ENCODE results near the gene MEIOC.
"Not testable (repeated sequence)": the region's sequence is repeated elsewhere in the genome, so short reads cannot be mapped to it uniquely, and the experiment has no call there.

Gene MEIOC

GRCh38 chr17:44633998-44634397, 22.3 kb upstream of the MEIOC start:
- no peak overlapping the region for H3K4me3 ChIP-seq (replicated peaks; ENCODE audit: low read depth, low read length)
- DNase-seq (ENCODE audit: low read depth) = no peak
- no peak for TF ChIP-seq CTCF (IDR thresholded peaks at IDR 0.05; ENCODE audit: low read length, missing control alignments)

- H3K4me3 ChIP-seq (replicated peaks; ENCODE audit: low read depth, low read length); DNase-seq (ENCODE audit: low read depth): not testable (repeated sequence)
These were observed 21.9 kb upstream of the MEIOC start for GRCh38 chr17:44634401-44634800.

- H3K4me3 ChIP-seq (replicated peaks; ENCODE audit: low read depth, low read length) = no peak overlapping the region
- peak; percentile 45 for TF ChIP-seq CTCF (IDR thresholded peaks at IDR 0.05; ENCODE audit: low read length, missing control alignments)
- DNase-seq (ENCODE audit: low read depth) = peak; percentile 81
These were observed 19.7 kb upstream of the MEIOC start for GRCh38 chr17:44636562-44636961.

- H3K4me3 ChIP-seq (replicated peaks; ENCODE audit: low read depth, low read length) = no peak overlapping the region
- DNase-seq (ENCODE audit: low read depth) = no peak
- no peak for TF ChIP-seq CTCF (IDR thresholded peaks at IDR 0.05; ENCODE audit: low read length, missing control alignments)
These were observed 19.2 kb upstream of the MEIOC start for GRCh38 chr17:44637066-44637465.

- DNase-seq (ENCODE audit: low read depth) = no peak
- TF ChIP-seq CTCF (IDR thresholded peaks at IDR 0.05; ENCODE audit: low read length, missing control alignments) = no peak
- H3K4me3 ChIP-seq (replicated peaks; ENCODE audit: low read depth, low read length) = no peak overlapping the region
These were observed 13.4 kb upstream of the MEIOC start for GRCh38 chr17:44642834-44643233.

GRCh38 chr17:44645341-44645740, 10.9 kb upstream of the MEIOC start:
- no peak for TF ChIP-seq CTCF (IDR thresholded peaks at IDR 0.05; ENCODE audit: low read length, missing control alignments)
- DNase-seq (ENCODE audit: low read depth) = no peak
- no peak overlapping the region for H3K4me3 ChIP-seq (replicated peaks; ENCODE audit: low read depth, low read length)

GRCh38 chr17:44646280-44646679, 10.0 kb upstream of the MEIOC start:
- H3K4me3 ChIP-seq (replicated peaks; ENCODE audit: low read depth, low read length) = no peak overlapping the region
- no peak for TF ChIP-seq CTCF (IDR thresholded peaks at IDR 0.05; ENCODE audit: low read length, missing control alignments)
- DNase-seq (ENCODE audit: low read depth) = no peak

GRCh38 chr17:44647736-44648135, 8.5 kb upstream of the MEIOC start:
- no peak for DNase-seq (ENCODE audit: low read depth)
- no peak for TF ChIP-seq CTCF (IDR thresholded peaks at IDR 0.05; ENCODE audit: low read length, missing control alignments)
- H3K4me3 ChIP-seq (replicated peaks; ENCODE audit: low read depth, low read length) = no peak overlapping the region

Measured in fibroblast of pulmonary artery (primary cell).